H9 (cell line): Measurements from ENCODE around the gene CP. TPM values are rescaled to one million over a fixed set of nuclear protein-coding genes. Genes with fewer than 3 reads are reported as not detected.
A peak's percentile ranks its signal among the peaks of the same experiment; 100 is the strongest.

Experiments used
- DNase-seq: peaks from one replicate; pipeline ENCODE4 v3.0.0-alpha.2; 2017
- H2AFZ ChIP-seq: one replicate; pipeline ENCODE4 v1.6.1; 2013; ENCODE audit warnings: mild to moderate bottlenecking, low read length, control low read depth, moderate library complexity
- H2AK5ac ChIP-seq: 2 replicates; pipeline ENCODE4 v1.6.1; 2013; ENCODE audit warnings: low read length, control low read depth, mixed read lengths; ENCODE audit not compliant: insufficient read length
- H2BK120ac ChIP-seq: one replicate; pipeline ENCODE4 v1.6.1; 2013; ENCODE audit warnings: low read depth, mild to moderate bottlenecking, low read length, control low read depth, inconsistent platforms; ENCODE audit not compliant: poor library complexity, severe bottlenecking
- H2BK12ac ChIP-seq: 2 replicates; pipeline ENCODE4 v1.6.1; 2013; ENCODE audit warnings: low read length, control low read depth, mixed read lengths, low read depth; ENCODE audit not compliant: insufficient read length
- H2BK15ac ChIP-seq: 2 replicates; pipeline ENCODE4 v1.6.1; 2013; ENCODE audit warnings: low read depth, low read length, control low read depth
- H2BK20ac ChIP-seq: one replicate; pipeline ENCODE4 v1.6.1; 2013; ENCODE audit warnings: low read depth, mild to moderate bottlenecking, low read length, control low read depth, inconsistent platforms; ENCODE audit not compliant: poor library complexity, severe bottlenecking
- H2BK5ac ChIP-seq: 2 replicates; pipeline ENCODE4 v1.6.1; 2013; ENCODE audit warnings: low read length, control low read depth, mixed read lengths; ENCODE audit not compliant: insufficient read length
- H3K14ac ChIP-seq: 2 replicates; pipeline ENCODE4 v1.6.1; 2013; ENCODE audit warnings: low read length, control low read depth; ENCODE audit not compliant: insufficient read depth
- H3K18ac ChIP-seq: 2 replicates; pipeline ENCODE4 v1.6.1; 2013; ENCODE audit warnings: low read depth, mild to moderate bottlenecking, mixed read lengths, low read length, control low read depth; ENCODE audit not compliant: insufficient read length
- H3K23ac ChIP-seq: 2 replicates; pipeline ENCODE4 v1.6.1; 2013; ENCODE audit warnings: low read length, control low read depth, mixed read lengths, low read depth; ENCODE audit not compliant: insufficient read length
- H3K23me2 ChIP-seq: 2 replicates; pipeline ENCODE4 v1.6.1; 2013; ENCODE audit warnings: low read depth, mild to moderate bottlenecking, mixed read lengths, low read length, control low read depth; ENCODE audit not compliant: insufficient read length, poor library complexity, severe bottlenecking
- H3K27ac ChIP-seq: 2 replicates; pipeline ENCODE4 v1.5.1; 2013; ENCODE audit warnings: low read length, control low read depth, mixed read lengths, low read depth; ENCODE audit not compliant: insufficient read length
- H3K27me3 ChIP-seq: 2 replicates; pipeline ENCODE4 v1.6.1; 2013; ENCODE audit warnings: low read length, control low read depth, inconsistent platforms; ENCODE audit not compliant: insufficient read depth
- H3K4ac ChIP-seq: 2 replicates; pipeline ENCODE4 v1.6.1; 2013; ENCODE audit warnings: low read depth, mild to moderate bottlenecking, control low read depth, inconsistent platforms, low read length, moderate library complexity
- H3K4me1 ChIP-seq: 2 replicates; pipeline ENCODE4 v1.6.1; 2013; ENCODE audit warnings: low read length, control low read depth, inconsistent platforms; ENCODE audit not compliant: insufficient read depth
- H3K4me2 ChIP-seq: 2 replicates; pipeline ENCODE4 v1.6.1; 2013; ENCODE audit warnings: low read length, control low read depth, mixed read lengths; ENCODE audit not compliant: insufficient read length, insufficient read depth
- H3K56ac ChIP-seq: 2 replicates; pipeline ENCODE4 v1.6.1; 2013; ENCODE audit warnings: low read depth, mild to moderate bottlenecking, mixed read lengths, low read length, control low read depth; ENCODE audit not compliant: insufficient read length
- H3K79me1 ChIP-seq: 2 replicates; pipeline ENCODE4 v1.6.1; 2013; ENCODE audit warnings: low read depth, mild to moderate bottlenecking, moderate library complexity, low read length, control low read depth, inconsistent platforms; ENCODE audit not compliant: insufficient read depth, poor library complexity, severe bottlenecking
- H3K79me2 ChIP-seq: 2 replicates; pipeline ENCODE4 v1.6.1; 2013; ENCODE audit warnings: low read length, control low read depth, inconsistent platforms; ENCODE audit not compliant: insufficient read depth
- H3K9ac ChIP-seq: 2 replicates; pipeline ENCODE4 v1.6.1; 2013; ENCODE audit warnings: low read length, control low read depth, mixed read lengths; ENCODE audit not compliant: insufficient read length; ENCODE audit errors: extremely low read depth
- H3K9me3 ChIP-seq: one replicate; pipeline ENCODE4 v1.6.1; 2013; ENCODE audit warnings: low read depth, low read length, inconsistent platforms; ENCODE audit not compliant: control insufficient read depth
- H3T11ph ChIP-seq: one replicate; pipeline ENCODE4 v1.6.1; 2013; ENCODE audit warnings: mild to moderate bottlenecking, low read length, control low read depth, inconsistent platforms
- H4K20me1 ChIP-seq: one replicate; pipeline ENCODE4 v1.6.1; 2013; ENCODE audit not compliant: control insufficient read depth, insufficient read length, insufficient read depth
- H4K5ac ChIP-seq: 2 replicates; pipeline ENCODE4 v1.6.1; 2013; ENCODE audit warnings: low read depth, mild to moderate bottlenecking, mixed read lengths, low read length, control low read depth; ENCODE audit not compliant: insufficient read length
- H4K8ac ChIP-seq: replicated peaks from 2 replicates; pipeline ENCODE4 v1.6.1; 2013; ENCODE audit warnings: low read length, control low read depth, mixed read lengths, low read depth; ENCODE audit not compliant: insufficient read length
- H4K91ac ChIP-seq: 2 replicates; pipeline ENCODE4 v1.6.1; 2013; ENCODE audit warnings: low read depth, mild to moderate bottlenecking, moderate library complexity, mixed read lengths, low read length, control low read depth; ENCODE audit not compliant: insufficient read length
- H3K27ac Mint-ChIP-seq, 3 experiments: 2 replicates in 2 of 3; 3 replicates in 1 of 3; pipeline ENCODE4 v1.8.0; 2020 to 2021; ENCODE audit warnings: mixed read lengths in 3 of 3, mild to moderate bottlenecking in 1 of 3, moderate library complexity in 1 of 3
- H3K27me3 Mint-ChIP-seq: 2 replicates; pipeline ENCODE4 v1.8.0; 2021; ENCODE audit warnings: low read depth, mild to moderate bottlenecking, moderate library complexity, mixed read lengths
- H3K36me3 Mint-ChIP-seq, 3 experiments: 2 replicates in 2 of 3; 3 replicates in 1 of 3; pipeline ENCODE4 v1.8.0; 2020 to 2021; ENCODE audit warnings: low read depth in 3 of 3, mixed read lengths in 3 of 3; ENCODE audit not compliant: insufficient read depth in 1 of 3
- H3K4me1 Mint-ChIP-seq, 2 experiments: 2 replicates each; pipeline ENCODE4 v1.8.0; 2020; ENCODE audit warnings: mixed read lengths in 2 of 2
- H3K4me3 Mint-ChIP-seq, 2 experiments: 2 replicates in 1 of 2; 3 replicates in 1 of 2; pipeline ENCODE4 v1.8.0; 2020 to 2021; ENCODE audit warnings: mild to moderate bottlenecking in 2 of 2, mixed read lengths in 2 of 2, moderate library complexity in 1 of 2
- H3K9me3 Mint-ChIP-seq, 2 experiments: 2 replicates in 1 of 2; 3 replicates in 1 of 2; pipeline ENCODE4 v1.8.0; 2020; ENCODE audit warnings: mild to moderate bottlenecking in 2 of 2, mixed read lengths in 2 of 2, moderate library complexity in 1 of 2
- WGBS: extraction: QIAGEN DNeasy Blood & Tissue Kit; methylation state at CpG from one replicate; pipeline ENCODE4 v1.1.7; 2013; ENCODE audit warnings: missing lambda C conversion rate, low lambda C conversion rate, mixed read lengths; ENCODE audit not compliant: insufficient read length; ENCODE audit errors: extremely low coverage; 5-methylcytosine and 5-hydroxymethylcytosine counted together
- total RNA-seq: library from RNA; stranded (reverse); gene quantifications from 2 replicates; pipeline ENCODE4 v1.2.1, GENCODE V29; 2021
- TF ChIP-seq, protein P1 (sequence below): fragments of 200-600 bp; sonication (generic); conservative IDR thresholded peaks from 3 replicates; pipeline ENCODE4 v1.8.0; 2021; ENCODE audit warnings: antibody characterized with exemption, mild to moderate bottlenecking

Gene CP
- total RNA-seq, 1 experiment from 2014 or later, result 1.1 TPM

DNA sequence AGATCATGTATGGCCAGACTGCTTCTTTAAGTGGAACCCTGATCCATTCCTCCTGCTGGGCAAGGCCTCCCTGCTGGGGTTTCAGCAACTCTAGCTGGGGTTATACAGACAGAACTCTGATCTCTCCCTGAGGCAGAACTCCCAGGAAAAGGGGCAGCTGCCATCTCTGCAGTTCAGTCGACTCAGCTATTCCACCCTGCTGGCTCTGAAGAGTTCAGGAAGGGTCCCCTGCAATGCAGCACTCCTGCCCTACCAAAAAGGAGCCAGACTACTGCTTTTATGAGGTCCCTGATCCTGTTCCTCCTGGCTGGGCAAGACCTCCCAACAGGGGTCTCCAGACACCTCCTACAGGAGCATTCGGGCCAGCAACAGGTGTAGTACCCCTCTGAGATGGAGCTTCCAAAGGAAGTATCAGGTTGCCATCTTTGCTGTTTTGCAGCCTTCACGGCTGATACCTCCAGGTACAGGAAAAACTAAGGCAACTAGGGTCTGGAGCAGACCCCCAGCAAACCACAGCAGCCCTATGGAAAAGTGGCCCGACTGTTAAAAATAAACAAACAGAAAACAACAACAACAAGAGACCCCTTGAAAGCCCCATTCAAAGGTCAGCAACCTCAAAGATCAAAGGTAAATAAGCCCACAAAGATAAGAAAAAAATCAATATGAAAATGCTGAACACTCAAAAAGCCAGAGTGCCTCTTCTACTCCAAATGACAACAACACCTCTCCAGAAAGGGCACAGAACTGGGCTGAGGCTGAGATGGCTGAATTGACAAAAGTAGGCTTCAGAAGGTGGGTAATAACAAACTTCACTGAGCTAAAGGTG lies 14.2 kb upstream of the CP start:
- Histone ChIP-seq H2BK120ac (no peak overlapping the region), H3K23me2 (no peaks in the 10 kb centered on the region), H2BK15ac (no peak overlapping the region), H3K56ac (no peak overlapping the region), H2AFZ (no peak overlapping the region), H3K79me2 (no peaks in the 10 kb centered on the region), H2BK12ac (no peak overlapping the region), H3K18ac (no peak overlapping the region), H3K9me3 (no peaks in the 10 kb centered on the region), H2AK5ac (no peak overlapping the region), H3K14ac (no peak overlapping the region), H4K91ac (no peak overlapping the region), H3K23ac (no peak overlapping the region), H2BK5ac (no peak overlapping the region), H3K4me2 (no peak overlapping the region), H4K8ac (no peak overlapping the region), H3K27ac (no peak overlapping the region), H3K79me1 (no peaks in the 10 kb centered on the region), H3K4ac (no peak overlapping the region), H4K20me1 (no peaks in the 10 kb centered on the region), H3K9ac (no peak overlapping the region), H3T11ph (no peak overlapping the region), H3K27me3 (no peaks in the 10 kb centered on the region), H4K5ac (no peak overlapping the region), H2BK20ac (no peak overlapping the region), H3K4me1 (peaks cover 4% of the 10 kb centered on the region; the same call in 1 of the 2 replicates)
- Mint-ChIP-seq H3K9me3 (peaks cover 10 to 19% of the 10 kb centered on the region in 2 experiments; a peak in 4 of 5 replicates), H3K36me3 (peaks cover 14 to 27% (median 14%) of the 10 kb centered on the region in 3 experiments), H3K4me3 (no peak overlapping the region), H3K27me3 (peaks cover 1% of the 10 kb centered on the region; the same call in 1 of the 2 replicates), H3K27ac (peak overlapping the region in 1 of 3 experiments; percentile 40; a peak in 1 of 7 replicates), H3K4me1 (peaks cover 34 to 42% of the 10 kb centered on the region in 2 experiments)
- no peak for DNase-seq
- TF ChIP-seq, protein P1, sequence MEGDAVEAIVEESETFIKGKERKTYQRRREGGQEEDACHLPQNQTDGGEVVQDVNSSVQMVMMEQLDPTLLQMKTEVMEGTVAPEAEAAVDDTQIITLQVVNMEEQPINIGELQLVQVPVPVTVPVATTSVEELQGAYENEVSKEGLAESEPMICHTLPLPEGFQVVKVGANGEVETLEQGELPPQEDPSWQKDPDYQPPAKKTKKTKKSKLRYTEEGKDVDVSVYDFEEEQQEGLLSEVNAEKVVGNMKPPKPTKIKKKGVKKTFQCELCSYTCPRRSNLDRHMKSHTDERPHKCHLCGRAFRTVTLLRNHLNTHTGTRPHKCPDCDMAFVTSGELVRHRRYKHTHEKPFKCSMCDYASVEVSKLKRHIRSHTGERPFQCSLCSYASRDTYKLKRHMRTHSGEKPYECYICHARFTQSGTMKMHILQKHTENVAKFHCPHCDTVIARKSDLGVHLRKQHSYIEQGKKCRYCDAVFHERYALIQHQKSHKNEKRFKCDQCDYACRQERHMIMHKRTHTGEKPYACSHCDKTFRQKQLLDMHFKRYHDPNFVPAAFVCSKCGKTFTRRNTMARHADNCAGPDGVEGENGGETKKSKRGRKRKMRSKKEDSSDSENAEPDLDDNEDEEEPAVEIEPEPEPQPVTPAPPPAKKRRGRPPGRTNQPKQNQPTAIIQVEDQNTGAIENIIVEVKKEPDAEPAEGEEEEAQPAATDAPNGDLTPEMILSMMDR, result no peak
- no CpG with 5 or more reads among the region's 4 CpGs for WGBS
